Ectodermal cell (in vitro differentiated cells): ENCODE results near the gene KIAA0586.
"Not testable (repeated sequence)": the region's sequence is repeated elsewhere in the genome, so short reads cannot be mapped to it uniquely, and the experiment has no call there.

Experiments used
- H3K27ac ChIP-seq: 2 replicates; pipeline ENCODE4 v1.7.0; 2013; ENCODE audit warnings: mild to moderate bottlenecking, low read depth, low read length; ENCODE audit not compliant: insufficient read depth, poor library complexity, severe bottlenecking
- H3K27me3 ChIP-seq: 2 replicates; pipeline ENCODE4 v1.7.0; 2013; ENCODE audit warnings: mild to moderate bottlenecking, low read length; ENCODE audit not compliant: insufficient read depth, control insufficient read depth, poor library complexity, severe bottlenecking
- H3K36me3 ChIP-seq: one replicate; pipeline ENCODE4 v1.7.0; 2013; ENCODE audit warnings: low read length; ENCODE audit not compliant: control insufficient read depth, insufficient read depth
- H3K4me1 ChIP-seq: one replicate; pipeline ENCODE4 v1.7.0; 2013; ENCODE audit warnings: low read length; ENCODE audit not compliant: control insufficient read depth, insufficient read depth
- H3K4me3 ChIP-seq: 2 replicates; pipeline ENCODE4 v1.7.0; 2013; ENCODE audit warnings: low read depth, low read length, control low read depth; ENCODE audit not compliant: insufficient read depth
- H3K9me3 ChIP-seq: 2 replicates; pipeline ENCODE4 v1.7.0; 2013; ENCODE audit warnings: mild to moderate bottlenecking, low read length, moderate library complexity; ENCODE audit not compliant: control insufficient read depth
- WGBS, 2 experiments: methylation state at CpG; one replicate each; pipeline ENCODE4 v1.1.7; 2013; ENCODE audit warnings: missing lambda C conversion rate in 2 of 2; 5-methylcytosine and 5-hydroxymethylcytosine counted together

Gene KIAA0586

GRCh38 chr14:58488550-58488949 is 61.0 kb downstream of the KIAA0586 start:
- no peaks in the 10 kb centered on the region for H3K4me1 ChIP-seq
- WGBS, 2 experiments = 79 to 93% methylated on average over 1 of the region's 1 CpG
- H3K36me3 ChIP-seq = peaks cover 17% of the 10 kb centered on the region
- H3K27me3 ChIP-seq = no peaks in the 10 kb centered on the region
- H3K4me3 ChIP-seq = no peak overlapping the region
- no peaks in the 10 kb centered on the region for H3K9me3 ChIP-seq
- no peak overlapping the region for H3K27ac ChIP-seq

DNA sequence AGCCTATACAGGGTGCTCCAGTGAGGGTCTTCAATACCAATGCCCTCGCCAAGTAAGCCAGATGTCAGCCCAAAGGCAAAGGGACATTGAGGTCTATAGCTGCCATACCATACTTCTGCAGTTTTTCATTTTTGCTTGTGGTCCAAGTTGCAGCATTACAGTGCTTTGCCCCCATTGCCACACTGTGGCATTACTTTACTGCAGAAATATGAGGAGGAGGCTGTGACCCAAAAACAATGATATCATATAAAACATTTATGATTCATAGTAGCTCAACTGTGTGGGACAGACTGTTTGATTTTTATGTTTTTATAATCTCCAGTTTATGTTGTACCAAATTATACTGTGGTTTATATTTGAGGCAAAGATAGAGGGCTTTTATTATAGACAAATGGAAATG is 64.1 kb downstream of the KIAA0586 start:
- no peaks in the 10 kb centered on the region for H3K9me3 ChIP-seq
- H3K27me3 ChIP-seq = no peaks in the 10 kb centered on the region
- H3K36me3 ChIP-seq = peaks cover 14% of the 10 kb centered on the region
- 90 to 96% methylated on average over 1 of the region's 1 CpG for WGBS, 2 experiments
- H3K27ac ChIP-seq = no peak overlapping the region
- no peak overlapping the region for H3K4me3 ChIP-seq
- no peaks in the 10 kb centered on the region for H3K4me1 ChIP-seq

DNA sequence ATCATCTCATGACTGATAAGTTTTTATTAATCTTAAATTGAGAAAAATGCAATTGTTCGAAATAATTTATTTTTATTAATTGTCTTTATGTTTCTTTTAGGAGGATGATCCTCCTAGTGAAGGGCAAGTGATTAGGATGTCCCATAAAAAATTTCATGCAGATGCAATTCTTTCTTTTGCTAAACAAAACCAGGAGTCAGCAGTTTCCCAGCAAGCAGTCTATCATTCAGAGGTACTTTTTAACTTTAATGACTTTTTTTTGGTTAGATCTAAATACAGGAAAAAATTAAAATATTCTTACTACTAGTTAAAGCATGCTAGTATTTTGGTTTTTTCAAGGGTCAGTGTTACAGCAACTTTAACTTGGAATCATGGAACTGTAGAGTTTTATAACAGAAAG is 64.5 kb downstream of the KIAA0586 start:
- Histone ChIP-seq H3K4me3 (no peak overlapping the region), H3K4me1 (no peaks in the 10 kb centered on the region), H3K27me3 (no peaks in the 10 kb centered on the region), H3K36me3 (peaks cover 10% of the 10 kb centered on the region), H3K27ac (no peak overlapping the region), H3K9me3 (no peaks in the 10 kb centered on the region)
- 100% methylated on average over 1 of the region's 1 CpG; no CpG with 5 or more reads in 1 of the 2 experiments for WGBS, 2 experiments

DNA sequence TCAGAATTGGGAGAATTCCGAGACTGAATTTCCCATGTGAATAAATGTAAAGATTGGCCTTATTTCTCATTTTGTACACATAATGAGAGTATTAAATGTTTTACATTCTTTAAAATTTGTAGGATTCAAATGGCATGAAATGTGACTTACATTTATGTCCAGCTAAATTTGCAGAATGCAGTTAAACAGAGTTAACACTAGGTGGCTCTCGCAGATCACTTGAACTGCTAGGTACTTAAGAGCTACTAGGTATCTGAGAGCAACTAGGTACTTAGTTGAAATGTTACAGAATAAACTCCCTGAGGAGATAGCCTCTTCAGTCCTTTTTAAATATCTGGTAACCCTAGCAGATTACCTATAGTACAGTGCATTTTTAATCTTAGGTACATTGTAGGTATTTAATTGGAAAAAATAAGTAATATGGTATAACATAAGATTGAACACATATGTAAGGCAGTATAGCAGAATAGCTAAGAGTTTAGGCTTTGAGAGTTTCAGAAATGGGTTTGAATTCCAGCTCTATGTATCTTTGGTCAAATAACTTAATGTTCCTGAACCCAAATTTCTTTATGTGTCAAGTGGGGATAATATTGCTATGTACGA is 73.8 kb downstream of the KIAA0586 start:
- Histone ChIP-seq H3K4me1 (no peaks in the 10 kb centered on the region), H3K9me3 (no peaks in the 10 kb centered on the region), H3K36me3 (no peaks in the 10 kb centered on the region), H3K27me3 (no peaks in the 10 kb centered on the region), H3K4me3 (no peak overlapping the region), H3K27ac (no peak overlapping the region)
- WGBS, 2 experiments = 0 to 45% methylated on average over 1 to 3 of the region's 3 CpGs

DNA sequence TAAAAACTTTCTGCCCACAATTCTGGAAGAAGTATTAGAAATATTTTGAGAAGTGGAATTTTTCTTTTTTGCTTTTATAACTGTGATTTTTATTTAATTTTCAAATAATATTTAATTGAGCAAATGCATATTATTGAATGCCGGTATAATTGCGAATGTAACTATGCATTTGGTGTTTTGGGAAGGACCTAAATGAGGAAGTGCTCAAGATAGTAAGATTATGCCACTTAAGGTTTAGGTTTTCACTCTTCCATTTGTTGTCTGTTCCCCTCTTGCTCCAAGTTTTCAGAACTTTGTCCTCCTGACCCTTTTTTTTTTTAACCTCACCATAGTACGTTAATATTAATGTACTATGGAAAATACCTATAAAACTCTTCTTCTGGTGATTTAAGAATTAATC is 85.8 kb downstream of the KIAA0586 start:
- no peaks in the 10 kb centered on the region for H3K27me3 ChIP-seq
- H3K36me3 ChIP-seq = no peaks in the 10 kb centered on the region
- no peak overlapping the region for H3K27ac ChIP-seq
- H3K4me3 ChIP-seq = no peak overlapping the region
- H3K4me1 ChIP-seq = no peaks in the 10 kb centered on the region
- 97 to 100% methylated on average over 2 of the region's 3 CpGs for WGBS, 2 experiments
- H3K9me3 ChIP-seq = no peaks in the 10 kb centered on the region

GRCh38 chr14:58517592-58517991 is 90.1 kb downstream of the KIAA0586 start:
- Histone ChIP-seq H3K4me1 (no peaks in the 10 kb centered on the region), H3K36me3 (no peaks in the 10 kb centered on the region), H3K27ac (no peak overlapping the region), H3K4me3 (no peak overlapping the region), H3K9me3 (no peaks in the 10 kb centered on the region), H3K27me3 (no peaks in the 10 kb centered on the region)
- WGBS, 2 experiments = no CpG with 5 or more reads among the region's 1 CpG

- H3K4me3 ChIP-seq, H3K27ac ChIP-seq, H3K9me3 ChIP-seq, H3K4me1 ChIP-seq, H3K27me3 ChIP-seq: not testable (repeated sequence)
- 94 to 95% methylated on average over 10 of the region's 10 CpGs for WGBS, 2 experiments
- H3K36me3 ChIP-seq = peaks cover 13% of the 10 kb centered on the region
These were observed 98.2 kb downstream of the KIAA0586 start for GRCh38 chr14:58525691-58526090.

DNA sequence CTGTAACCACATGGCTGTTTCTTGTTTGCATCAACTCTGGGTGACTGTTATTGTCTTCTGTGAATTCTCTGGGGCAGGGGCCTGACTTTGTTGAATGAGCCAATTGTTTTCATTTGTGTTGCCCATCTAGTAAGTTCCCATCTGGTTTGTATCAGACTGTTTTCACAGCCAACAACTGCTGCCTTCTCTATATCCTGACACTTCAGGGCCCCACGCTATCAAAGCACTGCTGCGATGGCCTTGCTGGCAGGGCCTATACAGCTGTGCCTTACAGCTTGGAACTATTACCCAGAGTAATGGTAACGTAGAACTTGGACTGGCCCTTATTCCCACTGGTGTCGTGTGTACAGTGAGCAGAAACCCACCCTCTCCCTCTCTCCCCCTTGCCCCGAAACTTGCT is 105.9 kb downstream of the KIAA0586 start:
- H3K27ac ChIP-seq = no peak overlapping the region
- peaks cover 3% of the 10 kb centered on the region for H3K4me1 ChIP-seq
- 68 to 73% methylated on average over 4 of the region's 5 CpGs for WGBS, 2 experiments
- peaks cover 2% of the 10 kb centered on the region for H3K9me3 ChIP-seq
- H3K27me3 ChIP-seq = no peaks in the 10 kb centered on the region
- no peak overlapping the region for H3K4me3 ChIP-seq
- no peaks in the 10 kb centered on the region for H3K36me3 ChIP-seq

GRCh38 chr14:58535044-58535443 is 107.5 kb downstream of the KIAA0586 start:
- H3K27ac ChIP-seq = peak overlapping the region; percentile 33
- no peak overlapping the region for H3K4me3 ChIP-seq
- no peaks in the 10 kb centered on the region for H3K27me3 ChIP-seq
- no peaks in the 10 kb centered on the region for H3K9me3 ChIP-seq
- 100% methylated on average over 1 of the region's 1 CpG; no CpG with 5 or more reads in 1 of the 2 experiments for WGBS, 2 experiments
- H3K36me3 ChIP-seq = no peaks in the 10 kb centered on the region
- H3K4me1 ChIP-seq = peaks cover 3% of the 10 kb centered on the region

DNA sequence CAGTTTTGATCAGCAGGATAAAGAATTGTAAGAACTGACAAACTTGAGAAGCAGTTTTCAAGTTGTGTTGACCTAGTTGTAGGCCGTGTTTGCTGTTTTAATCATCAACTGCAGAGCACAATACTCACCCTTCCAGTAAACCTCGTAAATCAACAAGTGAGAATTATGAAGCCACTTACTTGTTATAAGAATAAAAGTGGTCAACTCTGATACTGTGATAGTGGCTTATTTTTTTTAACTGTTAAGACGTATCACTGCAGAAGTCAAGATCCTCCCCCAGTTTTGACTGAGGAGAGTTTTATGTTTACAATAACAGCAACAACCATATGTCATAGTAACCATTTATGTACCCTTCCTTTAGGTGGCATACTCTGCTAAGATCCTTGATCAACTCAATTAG is 109.5 kb downstream of the KIAA0586 start:
- no peaks in the 10 kb centered on the region for H3K36me3 ChIP-seq
- no peaks in the 10 kb centered on the region for H3K27me3 ChIP-seq
- no peak overlapping the region for H3K4me3 ChIP-seq
- no peaks in the 10 kb centered on the region for H3K9me3 ChIP-seq
- no peak overlapping the region for H3K27ac ChIP-seq
- H3K4me1 ChIP-seq = peaks cover 3% of the 10 kb centered on the region
- WGBS, 2 experiments = 98 to 100% methylated on average over 2 to 3 of the region's 3 CpGs
